Ascending aorta (tissue), 2 donors: ENCODE measurements around the gene GRM8. TPM values are rescaled to one million over a fixed set of nuclear protein-coding genes. Genes with fewer than 3 reads are reported as not detected.

Source experiments
- DNase-seq, 2 donors: peaks; one replicate each; pipeline ENCODE4 v3.0.0-alpha.2; 2019; ENCODE audit warnings: low spot score in 2 of 2
- H3K27ac ChIP-seq, 2 donors: fragments of 200-600 bp; sonication (generic); one replicate each; pipeline ENCODE4 v1.5.1; 2016 to 2017; ENCODE audit warnings: mild to moderate bottlenecking in 1 of 2
- H3K27me3 ChIP-seq: fragments of 200-600 bp; sonication (generic); one replicate; pipeline ENCODE4 v1.5.1; 2017
- H3K36me3 ChIP-seq, 2 donors: fragments of 200-600 bp; sonication (generic); one replicate each; pipeline ENCODE4 v1.5.1; 2016
- H3K4me1 ChIP-seq, 2 donors: fragments of 200-600 bp; sonication (generic); one replicate each; pipeline ENCODE4 v1.5.1; 2016 to 2017; ENCODE audit warnings: mild to moderate bottlenecking in 1 of 2
- H3K4me3 ChIP-seq, 2 donors: fragments of 200-600 bp; sonication (generic); one replicate each; pipeline ENCODE4 v1.5.1; 2016 to 2017; ENCODE audit warnings: mild to moderate bottlenecking in 1 of 2
- H3K9me3 ChIP-seq, 2 donors: fragments of 200-600 bp; sonication (generic); one replicate each; pipeline ENCODE4 v1.5.1; 2016
- intact Hi-C: fragments of 100-400 bp; cut with DNase I; formaldehyde crosslinking; loops from one replicate; pipeline ENCODE4 v1.15.1; 2023
- total RNA-seq: library from RNA; depleted of rRNA; stranded (reverse); fragments of >200 nt; gene quantifications from one replicate; pipeline ENCODE4 v1.1.0, GENCODE V29; 2016
- TF ChIP-seq, protein P1 (sequence below), 3 experiments: fragments of 200-600 bp in 2 of 3; fragments of 450-650 bp in 1 of 3; sonication (generic) in 2 of 3; IDR thresholded peaks; one replicate each; pipeline ENCODE4 v1.5.1; 2016 to 2019; ENCODE audit warnings: antibody characterized with exemption in 3 of 3, mild to moderate bottlenecking in 1 of 3, moderate library complexity in 1 of 3

GRM8 gene
- total RNA-seq, 1 donor from 2014 or later = not detected

DNA sequence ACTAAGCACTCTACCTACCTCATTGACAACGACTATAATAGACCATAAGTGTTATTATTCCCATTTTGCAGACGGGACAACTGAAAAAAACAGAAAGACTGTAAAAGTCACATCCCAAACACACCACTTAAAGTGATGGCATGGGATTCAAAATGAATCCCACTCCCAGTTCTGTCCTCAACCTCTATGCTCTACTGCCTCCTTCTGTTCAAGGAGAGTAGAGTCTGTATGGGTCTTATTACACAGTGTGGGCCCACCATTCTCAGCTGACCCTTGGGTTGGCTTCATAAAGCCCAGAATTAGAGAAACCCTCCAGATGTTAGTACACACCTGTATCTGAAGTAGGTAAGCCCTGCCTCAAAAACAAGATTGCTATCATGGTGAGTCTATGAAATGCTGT is 102.2 kb downstream of the GRM8 start:
- Histone ChIP-seq H3K27me3 (no peaks in the 10 kb centered on the region), H3K4me3 (no peak overlapping the region), H3K4me1 (no peaks in the 10 kb centered on the region), H3K36me3 (no peaks in the 10 kb centered on the region), H3K27ac (no peak overlapping the region), H3K9me3 (no peaks in the 10 kb centered on the region)
- intact Hi-C loops = no loop called here
- no peak for DNase-seq
- TF ChIP-seq, protein P1, sequence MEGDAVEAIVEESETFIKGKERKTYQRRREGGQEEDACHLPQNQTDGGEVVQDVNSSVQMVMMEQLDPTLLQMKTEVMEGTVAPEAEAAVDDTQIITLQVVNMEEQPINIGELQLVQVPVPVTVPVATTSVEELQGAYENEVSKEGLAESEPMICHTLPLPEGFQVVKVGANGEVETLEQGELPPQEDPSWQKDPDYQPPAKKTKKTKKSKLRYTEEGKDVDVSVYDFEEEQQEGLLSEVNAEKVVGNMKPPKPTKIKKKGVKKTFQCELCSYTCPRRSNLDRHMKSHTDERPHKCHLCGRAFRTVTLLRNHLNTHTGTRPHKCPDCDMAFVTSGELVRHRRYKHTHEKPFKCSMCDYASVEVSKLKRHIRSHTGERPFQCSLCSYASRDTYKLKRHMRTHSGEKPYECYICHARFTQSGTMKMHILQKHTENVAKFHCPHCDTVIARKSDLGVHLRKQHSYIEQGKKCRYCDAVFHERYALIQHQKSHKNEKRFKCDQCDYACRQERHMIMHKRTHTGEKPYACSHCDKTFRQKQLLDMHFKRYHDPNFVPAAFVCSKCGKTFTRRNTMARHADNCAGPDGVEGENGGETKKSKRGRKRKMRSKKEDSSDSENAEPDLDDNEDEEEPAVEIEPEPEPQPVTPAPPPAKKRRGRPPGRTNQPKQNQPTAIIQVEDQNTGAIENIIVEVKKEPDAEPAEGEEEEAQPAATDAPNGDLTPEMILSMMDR (IDR thresholded peaks at IDR 0.05) = no peak

DNA sequence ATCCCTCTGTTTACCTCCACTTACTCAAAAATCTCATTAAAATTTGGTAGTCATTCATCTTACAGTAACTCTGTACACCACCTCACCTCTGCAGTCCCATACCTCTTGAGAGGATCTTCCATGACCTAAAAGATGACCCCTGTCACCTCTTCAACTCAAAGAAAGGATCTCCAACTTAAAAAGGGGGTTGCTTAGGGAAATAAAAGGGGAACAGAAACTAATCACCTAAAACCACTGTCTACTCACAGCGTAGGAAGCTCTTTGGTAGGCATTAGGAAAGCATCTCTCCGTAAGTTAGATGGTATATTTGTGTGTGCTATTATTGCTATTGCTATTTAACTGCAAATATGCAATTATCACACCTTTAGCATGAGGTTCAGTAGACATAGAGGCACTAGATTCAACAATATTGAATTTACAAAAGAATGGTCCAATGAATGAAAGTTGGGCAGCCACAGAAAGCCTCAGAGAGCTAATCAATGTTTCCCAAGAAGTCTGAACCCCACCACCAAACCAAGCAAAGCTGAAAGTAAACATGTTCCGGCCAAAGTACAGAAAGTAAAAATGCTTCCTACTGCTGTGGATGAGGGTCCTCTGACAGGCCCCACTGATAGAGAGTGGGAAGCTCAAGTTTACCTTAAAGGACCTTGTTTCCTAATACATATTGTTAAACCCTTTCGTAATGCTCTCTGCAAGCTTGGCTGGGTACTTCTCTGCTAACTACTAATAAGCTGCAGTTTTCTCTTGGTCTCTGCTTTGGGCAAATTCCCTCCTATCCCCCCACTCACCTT is 105.8 kb downstream of the GRM8 start:
- intact Hi-C loops = no loop called here
- H3K4me1 ChIP-seq = no peaks in the 10 kb centered on the region
- H3K36me3 ChIP-seq = no peaks in the 10 kb centered on the region
- TF ChIP-seq, protein P1 (IDR thresholded peaks at IDR 0.05) = no peak
- no peak overlapping the region for H3K4me3 ChIP-seq
- H3K9me3 ChIP-seq = no peaks in the 10 kb centered on the region
- no peaks in the 10 kb centered on the region for H3K27me3 ChIP-seq
- no peak for DNase-seq
- H3K27ac ChIP-seq = no peak overlapping the region

DNA sequence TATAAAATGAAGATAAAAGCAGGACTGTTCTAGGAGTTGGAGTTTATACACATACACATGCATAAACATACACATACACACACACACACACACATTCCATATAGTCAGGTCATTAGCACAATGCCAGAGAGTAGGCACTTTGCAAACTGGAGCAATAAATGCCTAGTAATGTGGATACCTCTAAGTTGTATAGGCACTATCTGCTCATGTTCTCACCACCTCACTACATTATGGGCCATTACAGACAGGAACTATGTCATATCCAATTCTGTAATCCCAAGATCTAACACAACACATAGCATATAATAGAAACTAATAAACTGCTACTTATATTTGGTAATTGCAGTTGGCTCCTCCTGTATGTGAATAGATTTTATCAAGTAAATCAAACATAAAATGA is 115.6 kb downstream of the GRM8 start:
- DNase-seq = no peak
- H3K4me3 ChIP-seq = no peak overlapping the region
- intact Hi-C loops = no loop called here
- H3K27ac ChIP-seq = no peak overlapping the region
- H3K27me3 ChIP-seq = no peaks in the 10 kb centered on the region
- no peaks in the 10 kb centered on the region for H3K9me3 ChIP-seq
- no peaks in the 10 kb centered on the region for H3K36me3 ChIP-seq
- TF ChIP-seq, protein P1 (IDR thresholded peaks at IDR 0.05) = no peak
- no peaks in the 10 kb centered on the region for H3K4me1 ChIP-seq

DNA sequence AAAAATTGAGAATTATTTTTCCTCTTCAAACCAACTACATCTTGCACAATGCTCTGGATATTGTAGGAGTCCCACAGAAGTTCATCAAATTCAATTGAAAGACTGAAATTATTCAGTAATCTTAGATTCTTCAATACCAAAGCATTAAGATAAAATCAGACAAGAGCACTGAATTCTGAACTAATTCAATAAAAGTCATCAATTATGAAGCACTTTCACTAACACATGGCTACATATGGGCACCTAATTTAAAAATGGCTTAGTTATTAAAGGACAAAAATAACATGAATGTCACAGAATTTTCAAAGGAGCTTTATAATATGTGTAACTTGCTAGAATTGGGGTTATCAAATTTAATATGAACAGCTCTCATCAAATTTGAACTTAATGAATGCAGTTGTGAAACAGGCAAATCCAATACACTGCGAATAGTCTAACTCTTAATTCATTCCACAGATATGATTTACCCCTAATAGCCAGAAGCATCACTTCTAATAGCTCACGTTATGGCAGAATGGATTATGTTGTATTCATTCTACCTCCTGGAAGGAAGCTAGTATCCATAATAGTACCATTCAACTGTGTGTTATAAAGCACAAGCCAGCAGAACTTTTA is 116.8 kb downstream of the GRM8 start:
- TF ChIP-seq, protein P1 (IDR thresholded peaks at IDR 0.05) = no peak
- H3K27ac ChIP-seq = no peak overlapping the region
- intact Hi-C loops = no loop called here
- H3K4me1 ChIP-seq = no peaks in the 10 kb centered on the region
- no peaks in the 10 kb centered on the region for H3K36me3 ChIP-seq
- H3K27me3 ChIP-seq = no peaks in the 10 kb centered on the region
- H3K4me3 ChIP-seq = no peak overlapping the region
- DNase-seq = no peak
- H3K9me3 ChIP-seq = no peaks in the 10 kb centered on the region

DNA sequence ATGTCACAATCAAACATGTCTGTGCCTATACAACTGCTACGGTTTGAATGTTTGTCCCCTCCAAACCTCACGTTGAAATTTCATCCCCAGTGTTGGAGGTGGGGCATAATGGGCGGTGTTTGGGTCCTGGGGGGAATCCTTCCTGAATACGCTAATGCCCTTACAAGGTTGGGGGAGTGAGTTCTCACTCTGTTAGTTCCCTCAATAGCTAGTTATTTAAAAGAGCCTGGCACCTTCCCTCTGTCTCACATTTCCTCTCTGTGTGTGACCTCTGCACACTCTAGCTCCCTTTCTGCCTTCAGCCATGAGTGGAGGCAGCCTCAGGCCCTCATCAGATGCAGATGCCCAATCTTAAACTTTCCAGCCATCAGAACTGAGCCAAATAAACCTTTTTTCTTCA is 129.5 kb downstream of the GRM8 start:
- Histone ChIP-seq H3K27ac (no peak overlapping the region), H3K4me1 (no peaks in the 10 kb centered on the region), H3K9me3 (no peaks in the 10 kb centered on the region), H3K4me3 (no peak overlapping the region), H3K36me3 (no peaks in the 10 kb centered on the region), H3K27me3 (no peaks in the 10 kb centered on the region)
- no peak for DNase-seq
- TF ChIP-seq, protein P1 (IDR thresholded peaks at IDR 0.05) = no peak
- intact Hi-C loops = no loop called here
